PC-9 (cell line): ENCODE data around the gene ERN1.

Experiments
- EZH2 ChIP-seq: fragments of 200-600 bp; sonication (generic); IDR thresholded peaks from 2 replicates; pipeline ENCODE4 v1.8.0; 2017; ENCODE audit warnings: antibody characterized with exemption, low read depth
- TF ChIP-seq, protein P1 (sequence below): fragments of 200-600 bp; sonication (generic); conservative IDR thresholded peaks from 2 replicates; pipeline ENCODE4 v1.6.1; 2017; ENCODE audit warnings: mixed run types, antibody characterized with exemption, mild to moderate bottlenecking, moderate library complexity

DNA sequence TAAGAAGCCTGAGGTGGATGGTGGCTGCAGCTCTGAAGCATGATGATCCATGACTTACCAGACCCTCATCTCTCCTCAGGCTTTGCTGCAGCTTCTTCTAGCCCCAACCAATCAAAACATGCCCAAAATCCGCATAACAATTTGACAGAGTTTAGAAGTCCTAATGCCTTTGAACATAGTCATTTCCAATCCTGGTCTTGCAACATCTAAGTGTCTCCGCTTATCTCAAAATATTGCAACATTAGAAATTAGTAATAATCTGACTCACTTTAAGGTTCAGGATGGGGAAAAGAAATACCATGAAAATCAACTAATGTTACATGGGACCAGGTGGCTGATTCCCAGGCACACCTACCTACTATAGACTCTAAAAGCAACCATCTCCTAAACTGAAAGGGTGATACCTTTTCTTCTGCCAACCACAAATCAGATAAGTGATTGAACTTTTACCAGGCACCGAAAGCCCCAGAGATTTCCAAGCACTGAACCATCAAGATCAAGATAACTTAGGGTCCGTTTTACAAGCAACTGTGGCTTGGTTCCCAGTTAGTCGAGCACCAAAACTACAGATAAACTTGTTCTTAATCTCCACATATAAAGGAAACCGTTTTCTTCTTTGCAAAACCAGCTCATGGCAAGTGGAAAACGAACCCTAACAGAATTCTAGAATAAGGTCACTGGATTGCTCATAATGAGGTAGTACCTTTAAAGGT is 14.0 kb downstream of the ERN1 start:
- TF ChIP-seq, protein P1, sequence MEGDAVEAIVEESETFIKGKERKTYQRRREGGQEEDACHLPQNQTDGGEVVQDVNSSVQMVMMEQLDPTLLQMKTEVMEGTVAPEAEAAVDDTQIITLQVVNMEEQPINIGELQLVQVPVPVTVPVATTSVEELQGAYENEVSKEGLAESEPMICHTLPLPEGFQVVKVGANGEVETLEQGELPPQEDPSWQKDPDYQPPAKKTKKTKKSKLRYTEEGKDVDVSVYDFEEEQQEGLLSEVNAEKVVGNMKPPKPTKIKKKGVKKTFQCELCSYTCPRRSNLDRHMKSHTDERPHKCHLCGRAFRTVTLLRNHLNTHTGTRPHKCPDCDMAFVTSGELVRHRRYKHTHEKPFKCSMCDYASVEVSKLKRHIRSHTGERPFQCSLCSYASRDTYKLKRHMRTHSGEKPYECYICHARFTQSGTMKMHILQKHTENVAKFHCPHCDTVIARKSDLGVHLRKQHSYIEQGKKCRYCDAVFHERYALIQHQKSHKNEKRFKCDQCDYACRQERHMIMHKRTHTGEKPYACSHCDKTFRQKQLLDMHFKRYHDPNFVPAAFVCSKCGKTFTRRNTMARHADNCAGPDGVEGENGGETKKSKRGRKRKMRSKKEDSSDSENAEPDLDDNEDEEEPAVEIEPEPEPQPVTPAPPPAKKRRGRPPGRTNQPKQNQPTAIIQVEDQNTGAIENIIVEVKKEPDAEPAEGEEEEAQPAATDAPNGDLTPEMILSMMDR = no peak
- TF ChIP-seq EZH2 = no peak
